SK-N-SH treated with all-trans-retinoic acid at 6 μM for 48 hours (cell line): Measurements from ENCODE around the gene PTPRN2.

Experiments used
- ATAC-seq: fragments of 200-7000 bp; cut with Tn5 transposase; 3 replicates; pipeline ENCODE4 v1.9.1; 2020; ENCODE audit warnings: mild to moderate bottlenecking, moderate library complexity
- ARNTL ChIP-seq: fragments of 450-650 bp; formaldehyde crosslinking; IDR thresholded peaks from 2 replicates; pipeline ENCODE4 v1.5.0; 2020; ENCODE audit warnings: low read depth, mild to moderate bottlenecking, moderate library complexity, borderline replicate concordance
- BACH2 ChIP-seq: fragments of 250-450 bp; sonication (Bioruptor Pico); IDR thresholded peaks from 2 replicates; pipeline ENCODE4 v1.9.0; 2021; ENCODE audit warnings: mild to moderate bottlenecking, borderline replicate concordance
- CREB5 ChIP-seq: fragments of 250-450 bp; sonication (Bioruptor Pico); IDR thresholded peaks from 2 replicates; pipeline ENCODE4 v1.5.1; 2020; ENCODE audit warnings: low read depth, mild to moderate bottlenecking, moderate library complexity
- CSDC2 ChIP-seq: fragments of 250-450 bp; sonication (Bioruptor Pico); IDR thresholded peaks from 2 replicates; pipeline ENCODE4 v1.5.0; 2020; ENCODE audit warnings: mild to moderate bottlenecking, moderate library complexity
- ESRRG ChIP-seq: fragments of 250-450 bp; sonication (Bioruptor Pico); IDR thresholded peaks from 2 replicates; pipeline ENCODE4 v1.6.1; 2021; ENCODE audit warnings: mild to moderate bottlenecking
- GLIS3 ChIP-seq: fragments of 250-450 bp; sonication (Bioruptor Pico); IDR thresholded peaks from 2 replicates; pipeline ENCODE4 v1.5.0; 2020; ENCODE audit warnings: mild to moderate bottlenecking, moderate library complexity
- ISL1 ChIP-seq: fragments of 250-450 bp; sonication (Bioruptor Pico); IDR thresholded peaks from 2 replicates; pipeline ENCODE4 v2.1.2; 2022; ENCODE audit warnings: mild to moderate bottlenecking, moderate library complexity
- OSR1 ChIP-seq: fragments of 250-450 bp; sonication (Bioruptor Pico); IDR thresholded peaks from 2 replicates; pipeline ENCODE4 v1.8.0; 2022; ENCODE audit warnings: moderate library complexity, mild to moderate bottlenecking, inconsistent platforms
- PATZ1 ChIP-seq: fragments of 250-450 bp; sonication (Bioruptor Pico); IDR thresholded peaks from 2 replicates; pipeline ENCODE4 v1.8.0; 2020; ENCODE audit warnings: mild to moderate bottlenecking, moderate library complexity, borderline replicate concordance
- PPARA ChIP-seq: fragments of 250-450 bp; sonication (Bioruptor Pico); IDR thresholded peaks from 2 replicates; pipeline ENCODE4 v1.5.0; 2020; ENCODE audit warnings: mild to moderate bottlenecking, borderline replicate concordance
- RARB ChIP-seq: fragments of 250-450 bp; sonication (Bioruptor Pico); IDR thresholded peaks from 2 replicates; pipeline ENCODE4 v1.8.0; 2021; ENCODE audit warnings: mild to moderate bottlenecking, moderate library complexity
- SNAI2 ChIP-seq: fragments of 250-450 bp; sonication (Bioruptor Pico); IDR thresholded peaks from 2 replicates; pipeline ENCODE4 v1.5.0; 2020; ENCODE audit warnings: mild to moderate bottlenecking, moderate library complexity
- TCF4 ChIP-seq: fragments of 250-450 bp; sonication (Bioruptor Pico); IDR thresholded peaks from 2 replicates; pipeline ENCODE4 v1.8.0; 2021; ENCODE audit warnings: mild to moderate bottlenecking, moderate library complexity, borderline replicate concordance
- ZC3H10 ChIP-seq: fragments of 250-450 bp; sonication (Bioruptor Pico); IDR thresholded peaks from 2 replicates; pipeline ENCODE4 v1.5.1; 2021; ENCODE audit warnings: mild to moderate bottlenecking, moderate library complexity
- ZFP3 ChIP-seq: fragments of 250-450 bp; sonication (Bioruptor Pico); IDR thresholded peaks from 2 replicates; pipeline ENCODE4 v1.5.0; 2020; ENCODE audit warnings: mild to moderate bottlenecking, moderate library complexity
- ZFP30 ChIP-seq: fragments of 450-650 bp; formaldehyde crosslinking; IDR thresholded peaks from 2 replicates; pipeline ENCODE4 v1.5.0; 2022; ENCODE audit warnings: mild to moderate bottlenecking, moderate library complexity
- ZNF70 ChIP-seq: fragments of 450-650 bp; formaldehyde crosslinking; IDR thresholded peaks from 2 replicates; pipeline ENCODE4 v1.5.0; 2020; ENCODE audit warnings: mild to moderate bottlenecking, moderate library complexity
- ZNF8 ChIP-seq: fragments of 450-650 bp; formaldehyde crosslinking; IDR thresholded peaks from 2 replicates; pipeline ENCODE4 v1.5.0; 2020; ENCODE audit warnings: mild to moderate bottlenecking, moderate library complexity
- TF ChIP-seq, protein P1 (sequence below): fragments of 250-450 bp; sonication (Bioruptor Pico); IDR thresholded peaks from 2 replicates; pipeline ENCODE4 v1.8.0; 2021; ENCODE audit warnings: low read depth, mild to moderate bottlenecking, moderate library complexity, borderline replicate concordance
- TF ChIP-seq, protein P2 (sequence below): fragments of 250-450 bp; sonication (Bioruptor Pico); IDR thresholded peaks from 2 replicates; pipeline ENCODE4 v1.5.0; 2020; ENCODE audit warnings: mild to moderate bottlenecking, moderate library complexity
- TF ChIP-seq, protein P3 (sequence below): fragments of 250-450 bp; sonication (Bioruptor Pico); IDR thresholded peaks from 2 replicates; pipeline ENCODE4 v1.5.1; 2021; ENCODE audit warnings: mild to moderate bottlenecking, moderate library complexity

The PTPRN2 gene

GRCh38 chr7:158271646-158272045 is 316.0 kb downstream of the PTPRN2 start:
- no peak for TF ChIP-seq ISL1 (CRISPR knock-in tag)
- no peak for TF ChIP-seq CREB5 (CRISPR knock-in tag)
- TF ChIP-seq ZNF70 (CRISPR knock-in tag), result no peak
- no peak for TF ChIP-seq OSR1
- TF ChIP-seq, protein P1, sequence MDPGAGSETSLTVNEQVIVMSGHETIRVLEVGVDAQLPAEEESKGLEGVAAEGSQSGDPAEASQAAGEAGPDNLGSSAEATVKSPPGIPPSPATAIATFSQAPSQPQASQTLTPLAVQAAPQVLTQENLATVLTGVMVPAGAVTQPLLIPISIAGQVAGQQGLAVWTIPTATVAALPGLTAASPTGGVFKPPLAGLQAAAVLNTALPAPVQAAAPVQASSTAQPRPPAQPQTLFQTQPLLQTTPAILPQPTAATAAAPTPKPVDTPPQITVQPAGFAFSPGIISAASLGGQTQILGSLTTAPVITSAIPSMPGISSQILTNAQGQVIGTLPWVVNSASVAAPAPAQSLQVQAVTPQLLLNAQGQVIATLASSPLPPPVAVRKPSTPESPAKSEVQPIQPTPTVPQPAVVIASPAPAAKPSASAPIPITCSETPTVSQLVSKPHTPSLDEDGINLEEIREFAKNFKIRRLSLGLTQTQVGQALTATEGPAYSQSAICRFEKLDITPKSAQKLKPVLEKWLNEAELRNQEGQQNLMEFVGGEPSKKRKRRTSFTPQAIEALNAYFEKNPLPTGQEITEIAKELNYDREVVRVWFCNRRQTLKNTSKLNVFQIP, result no peak
- no peak for TF ChIP-seq TCF4
- TF ChIP-seq PATZ1 (CRISPR knock-in tag), result no peak
- no peak for TF ChIP-seq ARNTL
- TF ChIP-seq, protein P2, sequence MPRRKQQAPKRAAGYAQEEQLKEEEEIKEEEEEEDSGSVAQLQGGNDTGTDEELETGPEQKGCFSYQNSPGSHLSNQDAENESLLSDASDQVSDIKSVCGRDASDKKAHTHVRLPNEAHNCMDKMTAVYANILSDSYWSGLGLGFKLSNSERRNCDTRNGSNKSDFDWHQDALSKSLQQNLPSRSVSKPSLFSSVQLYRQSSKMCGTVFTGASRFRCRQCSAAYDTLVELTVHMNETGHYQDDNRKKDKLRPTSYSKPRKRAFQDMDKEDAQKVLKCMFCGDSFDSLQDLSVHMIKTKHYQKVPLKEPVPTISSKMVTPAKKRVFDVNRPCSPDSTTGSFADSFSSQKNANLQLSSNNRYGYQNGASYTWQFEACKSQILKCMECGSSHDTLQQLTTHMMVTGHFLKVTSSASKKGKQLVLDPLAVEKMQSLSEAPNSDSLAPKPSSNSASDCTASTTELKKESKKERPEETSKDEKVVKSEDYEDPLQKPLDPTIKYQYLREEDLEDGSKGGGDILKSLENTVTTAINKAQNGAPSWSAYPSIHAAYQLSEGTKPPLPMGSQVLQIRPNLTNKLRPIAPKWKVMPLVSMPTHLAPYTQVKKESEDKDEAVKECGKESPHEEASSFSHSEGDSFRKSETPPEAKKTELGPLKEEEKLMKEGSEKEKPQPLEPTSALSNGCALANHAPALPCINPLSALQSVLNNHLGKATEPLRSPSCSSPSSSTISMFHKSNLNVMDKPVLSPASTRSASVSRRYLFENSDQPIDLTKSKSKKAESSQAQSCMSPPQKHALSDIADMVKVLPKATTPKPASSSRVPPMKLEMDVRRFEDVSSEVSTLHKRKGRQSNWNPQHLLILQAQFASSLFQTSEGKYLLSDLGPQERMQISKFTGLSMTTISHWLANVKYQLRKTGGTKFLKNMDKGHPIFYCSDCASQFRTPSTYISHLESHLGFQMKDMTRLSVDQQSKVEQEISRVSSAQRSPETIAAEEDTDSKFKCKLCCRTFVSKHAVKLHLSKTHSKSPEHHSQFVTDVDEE, result no peak
- no peak for TF ChIP-seq SNAI2 (CRISPR knock-in tag)
- TF ChIP-seq CSDC2 (CRISPR knock-in tag), result no peak
- no peak for TF ChIP-seq BACH2
- TF ChIP-seq ESRRG (CRISPR knock-in tag), result no peak
- TF ChIP-seq PPARA, result no peak
- no peak for TF ChIP-seq ZFP30 (CRISPR knock-in tag)
- no peak for TF ChIP-seq RARB (CRISPR knock-in tag)
- TF ChIP-seq GLIS3, result no peak
- TF ChIP-seq, protein P3, sequence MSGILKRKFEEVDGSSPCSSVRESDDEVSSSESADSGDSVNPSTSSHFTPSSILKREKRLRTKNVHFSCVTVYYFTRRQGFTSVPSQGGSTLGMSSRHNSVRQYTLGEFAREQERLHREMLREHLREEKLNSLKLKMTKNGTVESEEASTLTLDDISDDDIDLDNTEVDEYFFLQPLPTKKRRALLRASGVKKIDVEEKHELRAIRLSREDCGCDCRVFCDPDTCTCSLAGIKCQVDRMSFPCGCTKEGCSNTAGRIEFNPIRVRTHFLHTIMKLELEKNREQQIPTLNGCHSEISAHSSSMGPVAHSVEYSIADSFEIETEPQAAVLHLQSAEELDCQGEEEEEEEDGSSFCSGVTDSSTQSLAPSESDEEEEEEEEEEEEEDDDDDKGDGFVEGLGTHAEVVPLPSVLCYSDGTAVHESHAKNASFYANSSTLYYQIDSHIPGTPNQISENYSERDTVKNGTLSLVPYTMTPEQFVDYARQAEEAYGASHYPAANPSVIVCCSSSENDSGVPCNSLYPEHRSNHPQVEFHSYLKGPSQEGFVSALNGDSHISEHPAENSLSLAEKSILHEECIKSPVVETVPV, result no peak
- no peak for TF ChIP-seq ZFP3 (CRISPR knock-in tag)
- TF ChIP-seq ZNF8, result no peak
- TF ChIP-seq, all 23 proteins: peak for 0
- ATAC-seq, result no peak

GRCh38 chr7:158270856-158271413 is 316.7 kb downstream of the PTPRN2 start:
- ATAC-seq, result no peak
- TF ChIP-seq ARNTL, result no peak
- TF ChIP-seq, protein P3, result no peak
- no peak for TF ChIP-seq ESRRG (CRISPR knock-in tag)

DNA sequence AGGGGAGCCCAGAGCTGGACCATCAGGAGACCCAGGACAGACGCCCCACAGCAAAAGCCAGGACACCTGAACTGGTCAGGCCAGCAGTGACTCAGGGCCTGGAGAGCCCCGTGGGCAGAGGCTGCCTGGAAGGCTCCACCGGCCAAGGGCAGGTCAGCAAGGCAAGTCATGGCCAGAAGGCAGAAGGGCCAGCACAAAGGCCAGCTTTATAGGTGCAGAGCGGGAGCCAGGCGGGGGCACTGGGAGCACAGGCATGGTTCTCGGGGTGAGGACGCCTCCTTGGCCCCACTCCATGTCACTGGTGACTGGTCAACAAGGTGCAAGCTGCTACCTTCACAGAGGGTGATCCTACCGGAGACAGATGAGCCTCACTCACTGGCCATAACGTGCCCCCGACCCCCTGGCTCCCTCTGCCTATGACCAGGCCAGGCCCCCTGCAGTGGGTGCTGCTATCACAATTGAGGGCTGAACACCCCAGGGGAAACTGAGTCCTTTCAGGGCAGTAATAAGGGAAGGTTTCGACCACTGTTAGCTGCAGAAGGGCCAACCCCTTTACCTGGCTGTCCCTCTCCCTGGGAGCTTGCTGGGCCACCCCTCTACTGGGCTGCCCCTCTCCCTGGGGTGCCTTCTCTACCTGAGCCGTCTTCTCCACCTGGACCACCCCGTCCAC is 317.4 kb downstream of the PTPRN2 start:
- ATAC-seq, result no peak

More for the DNA sequence above, 317.4 kb downstream of the PTPRN2 start:
- TF ChIP-seq ZNF8, result no peak
- TF ChIP-seq PPARA, result no peak
- no peak for TF ChIP-seq RARB (CRISPR knock-in tag)
- no peak for TF ChIP-seq ESRRG (CRISPR knock-in tag)
- TF ChIP-seq, protein P2, result no peak
- no peak for TF ChIP-seq ZC3H10
